Mesothelial cell of epicardium (in vitro differentiated cells): ENCODE results near the gene APOH. TPM values are rescaled to one million over a fixed set of nuclear protein-coding genes. Genes with fewer than 3 reads are reported as not detected.

Experiments used
- DNase-seq, 2 experiments: peaks; one replicate each; pipeline ENCODE4 v3.0.0; 2021; ENCODE audit warnings: low spot score in 2 of 2; ENCODE audit not compliant: unreplicated experiment in 2 of 2
- H3K27ac Mint-ChIP-seq: 2 replicates; pipeline ENCODE4 v1.8.0; 2021; ENCODE audit warnings: mixed read lengths
- H3K27me3 Mint-ChIP-seq: 2 replicates; pipeline ENCODE4 v1.8.0; 2021; ENCODE audit warnings: low read depth, mixed read lengths
- H3K36me3 Mint-ChIP-seq: 2 replicates; pipeline ENCODE4 v1.8.0; 2021; ENCODE audit warnings: mixed read lengths
- H3K4me1 Mint-ChIP-seq: 2 replicates; pipeline ENCODE4 v1.8.0; 2021; ENCODE audit warnings: mixed read lengths
- H3K4me3 Mint-ChIP-seq: 2 replicates; pipeline ENCODE4 v1.8.0; 2021; ENCODE audit warnings: mild to moderate bottlenecking, moderate library complexity, mixed read lengths
- H3K9me3 Mint-ChIP-seq: 2 replicates; pipeline ENCODE4 v1.8.0; 2021; ENCODE audit warnings: mixed read lengths
- total RNA-seq: library from RNA; stranded (reverse); gene quantifications from 3 replicates; pipeline ENCODE4 v1.2.1, GENCODE V29; 2021
- TF ChIP-seq, protein P1 (sequence below): fragments of 200-600 bp; sonication (generic); IDR thresholded peaks from one replicate; pipeline ENCODE4 v1.5.0; 2021; ENCODE audit warnings: antibody characterized with exemption; ENCODE audit not compliant: unreplicated experiment

APOH gene
- total RNA-seq, 1 donor from 2014 or later = not detected

GRCh38 chr17:66167189-66167815 is 61.9 kb downstream of the APOH start:
- H3K4me1 Mint-ChIP-seq = peaks cover 15% of the 10 kb centered on the region
- H3K36me3 Mint-ChIP-seq = no peaks in the 10 kb centered on the region
- TF ChIP-seq, protein P1, sequence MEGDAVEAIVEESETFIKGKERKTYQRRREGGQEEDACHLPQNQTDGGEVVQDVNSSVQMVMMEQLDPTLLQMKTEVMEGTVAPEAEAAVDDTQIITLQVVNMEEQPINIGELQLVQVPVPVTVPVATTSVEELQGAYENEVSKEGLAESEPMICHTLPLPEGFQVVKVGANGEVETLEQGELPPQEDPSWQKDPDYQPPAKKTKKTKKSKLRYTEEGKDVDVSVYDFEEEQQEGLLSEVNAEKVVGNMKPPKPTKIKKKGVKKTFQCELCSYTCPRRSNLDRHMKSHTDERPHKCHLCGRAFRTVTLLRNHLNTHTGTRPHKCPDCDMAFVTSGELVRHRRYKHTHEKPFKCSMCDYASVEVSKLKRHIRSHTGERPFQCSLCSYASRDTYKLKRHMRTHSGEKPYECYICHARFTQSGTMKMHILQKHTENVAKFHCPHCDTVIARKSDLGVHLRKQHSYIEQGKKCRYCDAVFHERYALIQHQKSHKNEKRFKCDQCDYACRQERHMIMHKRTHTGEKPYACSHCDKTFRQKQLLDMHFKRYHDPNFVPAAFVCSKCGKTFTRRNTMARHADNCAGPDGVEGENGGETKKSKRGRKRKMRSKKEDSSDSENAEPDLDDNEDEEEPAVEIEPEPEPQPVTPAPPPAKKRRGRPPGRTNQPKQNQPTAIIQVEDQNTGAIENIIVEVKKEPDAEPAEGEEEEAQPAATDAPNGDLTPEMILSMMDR = no peak
- no peak for DNase-seq
- H3K4me3 Mint-ChIP-seq = no peak overlapping the region
- no peaks in the 10 kb centered on the region for H3K9me3 Mint-ChIP-seq
- no peaks in the 10 kb centered on the region for H3K27me3 Mint-ChIP-seq
- no peak overlapping the region for H3K27ac Mint-ChIP-seq

- TF ChIP-seq, protein P1 = peak; percentile 91
- no peaks in the 10 kb centered on the region for H3K27me3 Mint-ChIP-seq
- H3K4me3 Mint-ChIP-seq = no peak overlapping the region
- peaks cover 5% of the 10 kb centered on the region for H3K4me1 Mint-ChIP-seq
- H3K27ac Mint-ChIP-seq = no peak overlapping the region
- peaks cover 6% of the 10 kb centered on the region for H3K36me3 Mint-ChIP-seq
- no peak for DNase-seq
- H3K9me3 Mint-ChIP-seq = peaks cover 8% of the 10 kb centered on the region
These were observed 63.6 kb downstream of the APOH start for GRCh38 chr17:66165537-66166123.

Other genes starting within 250 kb of the APOH start
- 16.9 to 24.0 TPM (median 21.6 TPM) in 3 replicates for gene CEP112, start 37.3 kb downstream of the APOH start, total RNA-seq
- 14.2 to 15.2 TPM (median 14.4 TPM) in 3 replicates for gene PRKCA, start 73.2 kb upstream of the APOH start, total RNA-seq